ENCODE data around the gene NEGR1. TPM values are rescaled to one million over a fixed set of nuclear protein-coding genes. Genes with fewer than 3 reads are reported as not detected.

The NEGR1 gene
- total RNA-seq, 1 donor from 2014 or later = 1.6 TPM

- no peak for DNase-seq (ENCODE audit: low read depth)
Measured at GRCh38 chr1:71634159-71634558, 648.2 kb downstream of the NEGR1 start.

- no peak for DNase-seq (ENCODE audit: low read depth)
Measured at GRCh38 chr1:71630073-71630472, 652.3 kb downstream of the NEGR1 start.

- no peak for DNase-seq (ENCODE audit: low read depth)
Measured at GRCh38 chr1:71625004-71625403, 657.3 kb downstream of the NEGR1 start.

- no peak for DNase-seq (ENCODE audit: low read depth)
Measured at GRCh38 chr1:71623888-71624287, 658.5 kb downstream of the NEGR1 start.

- peak; percentile 31 for DNase-seq (ENCODE audit: low read depth)
Measured at GRCh38 chr1:71621785-71622184, 660.6 kb downstream of the NEGR1 start.

- DNase-seq (ENCODE audit: low read depth) = no peak
Measured at GRCh38 chr1:71618766-71619530, 663.4 kb downstream of the NEGR1 start.

- DNase-seq (ENCODE audit: low read depth) = no peak
Measured at GRCh38 chr1:71618191-71618590, 664.1 kb downstream of the NEGR1 start.

GRCh38 chr1:71610476-71610875 lies 671.9 kb downstream of the NEGR1 start:
- DNase-seq (ENCODE audit: low read depth) = no peak

- no peak for DNase-seq (ENCODE audit: low read depth)
Measured at GRCh38 chr1:71603044-71603776, 679.1 kb downstream of the NEGR1 start.

- no peak for DNase-seq (ENCODE audit: low read depth)
Measured at GRCh38 chr1:71600023-71600422, 682.3 kb downstream of the NEGR1 start.

GRCh38 chr1:71599306-71599705 lies 683.0 kb downstream of the NEGR1 start:
- DNase-seq (ENCODE audit: low read depth) = no peak

GRCh38 chr1:71593523-71593922 lies 688.8 kb downstream of the NEGR1 start:
- DNase-seq (ENCODE audit: low read depth) = no peak

GRCh38 chr1:71592646-71593274 lies 689.6 kb downstream of the NEGR1 start:
- DNase-seq (ENCODE audit: low read depth) = no peak

GRCh38 chr1:71589005-71589404 lies 693.3 kb downstream of the NEGR1 start:
- DNase-seq (ENCODE audit: low read depth) = no peak

- peak; percentile 36 for DNase-seq (ENCODE audit: low read depth)
Measured at GRCh38 chr1:71587961-71588360, 694.4 kb downstream of the NEGR1 start.

- no peak for DNase-seq (ENCODE audit: low read depth)
Measured at GRCh38 chr1:71586030-71586429, 696.3 kb downstream of the NEGR1 start.

- no peak for DNase-seq (ENCODE audit: low read depth)
Measured at GRCh38 chr1:71583756-71584155, 698.6 kb downstream of the NEGR1 start.

- DNase-seq (ENCODE audit: low read depth) = no peak
Measured at GRCh38 chr1:71582673-71583072, 699.7 kb downstream of the NEGR1 start.

- DNase-seq (ENCODE audit: low read depth) = no peak
Measured at GRCh38 chr1:71577451-71578131, 704.7 kb downstream of the NEGR1 start.

- DNase-seq (ENCODE audit: low read depth) = peak; percentile 92
Measured at GRCh38 chr1:71572038-71572437, 710.3 kb downstream of the NEGR1 start.

GRCh38 chr1:71566413-71566812 lies 715.9 kb downstream of the NEGR1 start:
- no peak for DNase-seq (ENCODE audit: low read depth)

- DNase-seq (ENCODE audit: low read depth) = no peak
Measured at GRCh38 chr1:71565831-71566230, 716.5 kb downstream of the NEGR1 start.

All from renal cortical epithelial cell (primary cell).